SU-DHL-6 (cell line): ENCODE data around the gene POLK.

ENCODE experiments used
- CTCF ChIP-seq: fragments of 200-600 bp; sonication (generic); IDR thresholded peaks from one replicate; pipeline ENCODE4 v1.5.1; 2017; ENCODE audit warnings: antibody characterized with exemption, mild to moderate bottlenecking, low read length, moderate library complexity; ENCODE audit not compliant: insufficient read depth, poor library complexity, severe bottlenecking
- EZH2phosphoT487 ChIP-seq: fragments of 200-600 bp; sonication (generic), shearing (Covaris generic); conservative IDR thresholded peaks from 2 replicates; pipeline ENCODE4 v1.6.1; 2018; ENCODE audit warnings: mild to moderate bottlenecking, antibody characterized with exemption, low read length, moderate library complexity, mixed read lengths

GRCh38 chr5:75475364-75475763 is 36.3 kb upstream of the POLK start:
- TF ChIP-seq CTCF (no peak), EZH2phosphoT487 (no peak)
